ENCODE data around the gene ARHGAP6.

GRCh38 chrX:11558972-11559371, 106.7 kb downstream of the ARHGAP6 start:
- TF ChIP-seq CTCF (IDR thresholded peaks at IDR 0.05) (peak; percentile 41), EZH2phosphoT487 (IDR thresholded peaks at IDR 0.05) (no peak)

Data from neural progenitor cell (in vitro differentiated cells).